IPS-11a (cell line): ENCODE data around the gene ZNF423.
"Not testable (repeated sequence)": the region's sequence is repeated elsewhere in the genome, so short reads cannot be mapped to it uniquely, and the experiment has no call there.

ENCODE experiments used
- H3K4me3 ChIP-seq: one replicate; pipeline ENCODE4 v1.5.1; 2013; ENCODE audit warnings: low read depth, low read length, control low read depth

ZNF423 gene

DNA sequence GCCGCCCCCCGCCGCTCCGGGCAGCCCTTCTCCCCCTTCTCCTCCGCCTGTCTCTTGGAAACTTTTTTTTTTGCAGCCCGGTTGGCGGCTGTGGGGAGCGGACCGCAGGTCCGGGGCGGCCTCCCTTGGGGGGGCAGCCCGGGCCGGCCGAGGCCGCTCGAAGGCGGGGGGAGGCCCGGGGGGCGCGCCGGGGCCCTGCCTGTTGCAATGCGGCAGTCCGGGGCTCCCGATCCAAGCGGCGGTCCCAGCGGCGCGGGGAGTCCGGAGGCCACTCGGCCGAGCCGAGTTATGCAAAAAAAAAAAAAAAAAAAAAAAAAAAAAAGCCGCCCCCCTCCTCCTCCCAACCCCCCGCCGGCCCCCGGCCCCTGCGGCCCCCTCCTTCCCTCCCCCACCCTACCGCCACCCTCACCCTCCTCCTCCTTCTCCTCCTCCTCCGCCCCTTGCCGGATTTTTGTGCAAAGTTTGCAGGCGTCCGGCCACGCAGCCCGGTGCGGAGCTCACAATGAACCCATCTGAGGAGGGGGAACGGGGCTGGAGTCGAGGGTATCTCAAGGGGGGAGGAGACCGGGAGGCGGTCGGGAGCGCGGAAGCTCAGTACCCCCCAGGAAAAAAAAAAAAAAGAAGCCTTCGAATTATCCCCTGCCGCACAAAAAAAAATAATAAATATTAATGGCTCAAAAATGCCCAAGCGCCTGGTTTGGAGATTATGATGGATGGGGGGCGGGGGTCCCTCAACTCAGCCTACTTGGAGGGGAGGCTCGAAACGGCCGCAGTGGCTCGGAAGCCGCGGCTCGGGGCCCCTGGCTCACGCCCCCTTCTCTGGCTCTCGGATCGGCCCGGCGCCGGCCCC is at the start of gene ZNF423:
ZNF423 (minus strand) TSS at position 291 of the 850 bp plus-strand sequence. CDS start 338 bp downstream, outside the sequence.
- peak within 1 kb of the TSS; percentile 61 for H3K4me3 ChIP-seq

DNA sequence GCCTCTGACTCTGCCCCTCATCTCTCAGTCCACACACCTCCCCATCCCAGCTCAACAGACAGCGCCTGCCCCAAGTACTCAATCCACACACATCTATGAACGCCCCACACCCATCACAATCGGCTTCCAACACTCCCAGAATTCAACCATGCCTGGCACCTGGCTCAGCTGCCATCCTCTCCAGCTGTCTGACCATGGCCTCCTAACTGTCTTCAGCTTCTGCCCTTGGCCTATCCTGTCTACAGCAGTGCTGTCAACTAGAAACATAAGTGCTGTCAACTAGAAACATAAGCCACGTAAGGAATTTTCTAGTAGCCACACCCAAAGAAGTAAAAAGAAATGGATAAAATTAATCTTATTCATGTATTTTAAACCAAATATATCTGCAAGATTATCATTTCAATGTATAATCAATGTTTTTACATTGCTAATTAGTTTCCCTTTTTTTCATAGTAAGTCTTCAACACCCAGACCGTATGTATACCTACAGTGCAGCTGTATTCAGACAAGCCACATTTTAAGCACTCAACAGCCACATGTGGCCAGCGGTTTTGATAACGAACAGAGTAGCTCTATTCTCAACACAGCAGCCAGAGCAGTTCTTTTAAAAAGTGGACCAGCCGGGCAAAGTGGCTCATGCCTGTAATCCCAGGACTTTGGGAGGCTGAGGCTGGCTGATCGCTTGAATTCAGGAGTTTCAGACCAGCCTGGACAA is 48.6 kb upstream of the ZNF423 start:
- H3K4me3 ChIP-seq = no peak overlapping the region

DNA sequence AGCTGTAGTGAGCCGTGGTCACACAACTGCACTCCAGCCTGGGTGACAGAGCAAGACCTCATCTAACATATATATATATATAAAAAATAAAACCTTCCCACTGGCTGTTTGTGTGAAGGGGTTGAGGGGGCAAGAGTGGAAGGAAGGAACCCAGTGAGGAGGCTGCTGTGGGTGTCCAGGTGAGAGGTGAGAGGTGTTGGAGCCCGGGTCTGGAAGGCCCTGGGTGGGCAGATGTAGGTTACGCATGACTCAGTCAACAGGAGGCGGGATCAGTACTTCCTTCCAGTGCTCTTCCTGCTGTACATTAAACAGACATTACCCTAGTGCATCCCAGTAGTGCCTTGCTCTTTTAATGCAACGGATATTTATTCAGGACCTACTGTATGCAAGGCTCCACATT is 47.0 kb upstream of the ZNF423 start:
- H3K4me3 ChIP-seq = no peak overlapping the region

DNA sequence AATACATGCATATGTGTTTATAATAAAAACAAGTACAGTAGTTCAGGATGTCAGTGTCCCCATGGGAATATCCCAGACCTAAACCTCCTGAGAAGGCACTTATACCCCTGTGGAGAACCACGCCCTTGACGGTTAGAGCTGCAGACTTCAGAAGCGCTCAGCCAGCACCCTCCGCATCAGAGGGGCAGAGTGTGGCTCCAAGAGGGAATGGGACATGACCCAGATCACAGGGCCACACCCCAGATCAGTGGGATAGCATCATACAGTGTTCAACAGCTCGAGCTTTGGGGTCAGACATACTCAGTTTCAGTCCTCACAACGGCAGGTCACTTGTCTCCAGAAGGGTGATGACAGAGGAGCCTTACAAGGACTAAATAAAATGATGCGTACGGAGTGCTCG is 45.8 kb upstream of the ZNF423 start:
- no peak overlapping the region for H3K4me3 ChIP-seq

DNA sequence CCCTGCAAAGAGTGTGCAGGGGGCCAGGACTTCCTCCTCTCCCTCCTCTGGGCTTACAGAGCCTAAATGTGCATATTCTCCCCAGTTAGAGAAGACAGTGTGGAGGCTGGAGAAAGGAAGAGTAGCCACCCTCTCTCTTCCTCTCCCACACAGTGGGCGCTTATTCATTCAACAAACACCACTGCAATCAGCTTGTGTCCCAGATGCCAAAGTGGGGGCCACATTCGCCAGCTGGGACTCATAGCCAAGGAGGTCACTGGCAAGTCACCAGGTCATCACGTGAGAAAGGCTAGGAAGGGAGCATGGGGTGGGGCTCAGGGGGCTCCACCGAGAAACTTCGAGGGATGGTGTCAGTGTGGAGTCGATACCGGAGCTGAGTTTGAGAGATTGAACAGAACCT is 45.0 kb upstream of the ZNF423 start:
- no peak overlapping the region for H3K4me3 ChIP-seq

DNA sequence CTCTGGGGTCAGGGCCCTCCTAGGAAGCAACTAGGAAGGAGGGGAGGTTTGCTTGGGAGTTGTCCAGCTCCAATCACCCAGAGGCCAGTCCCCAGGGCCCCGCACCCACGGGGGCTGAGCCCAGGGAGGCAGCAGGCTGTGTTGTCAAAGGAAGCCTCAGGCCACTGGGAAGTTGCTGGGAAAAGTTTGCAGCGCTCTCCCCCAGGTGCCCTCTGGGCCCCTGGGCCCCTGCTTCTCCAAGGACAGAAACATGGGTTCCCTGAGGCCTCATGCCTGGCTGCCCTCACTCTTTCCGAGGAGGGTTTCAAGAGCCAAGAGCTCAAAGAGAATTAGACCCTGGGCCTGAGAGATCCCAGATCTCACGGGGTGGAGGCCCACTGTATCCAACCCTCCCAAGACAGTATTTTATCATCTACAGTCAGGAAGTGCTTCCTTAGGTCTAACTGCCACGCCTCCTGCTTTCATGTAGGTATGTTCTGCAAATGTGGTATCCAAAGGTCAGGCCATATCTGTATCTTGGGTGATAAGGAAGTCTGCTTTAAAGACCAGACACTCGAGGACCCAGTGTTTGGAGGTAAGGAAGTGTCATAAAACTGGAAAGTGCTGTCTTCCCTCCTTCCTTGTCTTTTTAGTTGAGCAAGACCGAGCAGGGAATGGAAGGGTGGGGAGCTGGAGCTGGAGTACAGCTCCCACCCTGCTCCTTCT is 44.2 kb upstream of the ZNF423 start:
- H3K4me3 ChIP-seq = no peak overlapping the region

DNA sequence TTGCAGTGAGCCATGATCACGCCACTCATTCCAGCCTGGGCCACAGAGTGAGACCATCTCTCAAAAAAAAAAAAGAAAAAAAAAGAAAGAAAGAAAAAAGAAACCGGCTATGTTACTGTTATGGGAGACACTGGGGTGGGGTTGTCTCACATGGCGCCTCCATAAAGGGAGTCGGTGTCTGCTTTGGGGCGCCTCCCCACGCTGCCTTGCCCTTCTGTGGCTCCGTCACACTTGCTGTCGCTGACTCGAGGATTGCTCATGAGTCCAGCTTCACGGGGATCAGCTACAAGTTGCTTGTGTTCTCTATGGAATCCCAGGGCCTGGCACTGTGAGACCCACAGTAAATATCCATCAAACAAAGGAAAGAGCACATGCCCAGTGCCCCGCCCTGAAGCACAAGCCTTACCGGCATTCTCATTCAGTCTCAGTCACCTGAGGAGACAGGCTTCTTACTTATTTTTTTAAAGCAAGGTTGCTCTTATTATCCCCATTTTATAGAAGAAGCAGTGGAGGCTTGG is 40.6 kb upstream of the ZNF423 start:
- no peak overlapping the region for H3K4me3 ChIP-seq

DNA sequence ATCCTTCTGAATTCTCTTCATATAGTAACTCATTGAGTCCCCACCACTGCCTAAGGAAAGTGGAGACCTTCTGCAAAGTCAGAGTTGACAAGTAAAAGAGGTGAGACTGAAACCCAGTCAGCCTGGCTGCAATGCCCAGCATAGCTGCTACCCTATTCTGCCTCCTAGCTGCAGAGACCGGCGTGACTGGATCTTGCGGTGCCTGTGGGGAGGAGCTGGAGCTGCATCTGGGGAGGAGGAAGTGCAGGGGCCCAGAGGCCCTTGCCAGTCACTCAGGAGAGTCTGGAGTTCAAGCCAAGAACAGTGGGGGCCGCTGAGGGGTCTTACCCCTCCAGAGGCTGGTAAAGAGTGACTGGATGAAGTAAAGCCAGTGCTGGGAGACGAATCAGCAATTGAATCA is 35.0 kb upstream of the ZNF423 start:
- no peak overlapping the region for H3K4me3 ChIP-seq

DNA sequence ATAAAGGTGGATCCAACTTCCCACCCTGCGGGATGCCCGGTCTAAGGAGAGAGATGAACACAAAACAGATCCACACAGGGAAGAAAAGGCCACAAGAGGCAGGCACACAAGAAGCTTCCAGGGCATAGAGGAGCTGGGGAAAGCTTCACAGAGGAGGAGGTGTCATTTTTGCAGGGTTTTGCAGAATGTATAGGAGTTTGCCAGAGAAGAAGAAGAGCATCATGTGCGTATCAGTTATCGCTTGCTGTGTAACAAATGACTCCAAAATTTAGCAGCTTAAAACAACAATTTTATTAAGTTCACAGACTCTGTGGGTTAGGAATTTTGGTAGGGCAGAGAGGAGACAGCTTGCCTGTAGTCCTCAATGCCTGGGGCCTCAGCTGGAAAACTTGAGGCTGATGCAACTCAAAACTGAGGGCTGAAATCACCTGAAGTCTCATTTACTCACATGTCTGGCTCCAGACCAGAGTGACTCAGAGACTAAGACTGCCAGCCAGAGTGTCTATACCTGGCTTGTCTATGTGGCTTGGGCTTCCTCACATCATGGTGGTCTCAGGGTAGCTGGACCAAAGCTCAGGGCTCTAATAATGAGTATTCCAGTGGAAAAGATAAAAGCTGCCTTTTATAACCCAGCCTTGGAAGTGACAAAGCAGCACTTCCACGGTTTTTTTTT is 33.9 kb upstream of the ZNF423 start:
- H3K4me3 ChIP-seq = no peak overlapping the region

DNA sequence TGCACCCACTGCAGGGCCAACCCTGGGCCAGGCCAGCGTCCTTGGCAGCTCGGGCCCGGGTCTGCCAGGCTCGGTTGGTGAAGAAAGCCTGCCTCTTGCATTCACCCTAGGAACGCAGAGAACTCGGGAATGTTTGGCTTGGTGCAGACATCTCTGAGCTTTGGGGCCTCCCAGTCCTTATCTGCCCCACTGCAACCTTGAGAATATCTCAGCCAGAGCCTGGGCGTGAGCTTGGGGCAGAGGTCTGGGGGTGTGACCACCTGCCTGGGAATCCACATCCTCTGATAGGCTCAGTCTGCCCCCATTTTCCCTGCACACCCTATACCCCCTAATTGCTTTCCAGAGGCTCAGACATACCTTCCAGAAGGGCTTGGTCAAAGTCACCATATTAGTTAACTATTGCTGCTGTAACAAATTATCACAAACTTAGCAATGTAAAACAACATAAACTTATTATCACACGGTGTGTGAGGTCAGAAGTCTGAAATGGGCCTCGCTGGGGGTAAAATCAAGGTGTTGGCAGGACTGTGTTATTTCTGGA is 30.7 kb upstream of the ZNF423 start:
- H3K4me3 ChIP-seq = no peak overlapping the region

DNA sequence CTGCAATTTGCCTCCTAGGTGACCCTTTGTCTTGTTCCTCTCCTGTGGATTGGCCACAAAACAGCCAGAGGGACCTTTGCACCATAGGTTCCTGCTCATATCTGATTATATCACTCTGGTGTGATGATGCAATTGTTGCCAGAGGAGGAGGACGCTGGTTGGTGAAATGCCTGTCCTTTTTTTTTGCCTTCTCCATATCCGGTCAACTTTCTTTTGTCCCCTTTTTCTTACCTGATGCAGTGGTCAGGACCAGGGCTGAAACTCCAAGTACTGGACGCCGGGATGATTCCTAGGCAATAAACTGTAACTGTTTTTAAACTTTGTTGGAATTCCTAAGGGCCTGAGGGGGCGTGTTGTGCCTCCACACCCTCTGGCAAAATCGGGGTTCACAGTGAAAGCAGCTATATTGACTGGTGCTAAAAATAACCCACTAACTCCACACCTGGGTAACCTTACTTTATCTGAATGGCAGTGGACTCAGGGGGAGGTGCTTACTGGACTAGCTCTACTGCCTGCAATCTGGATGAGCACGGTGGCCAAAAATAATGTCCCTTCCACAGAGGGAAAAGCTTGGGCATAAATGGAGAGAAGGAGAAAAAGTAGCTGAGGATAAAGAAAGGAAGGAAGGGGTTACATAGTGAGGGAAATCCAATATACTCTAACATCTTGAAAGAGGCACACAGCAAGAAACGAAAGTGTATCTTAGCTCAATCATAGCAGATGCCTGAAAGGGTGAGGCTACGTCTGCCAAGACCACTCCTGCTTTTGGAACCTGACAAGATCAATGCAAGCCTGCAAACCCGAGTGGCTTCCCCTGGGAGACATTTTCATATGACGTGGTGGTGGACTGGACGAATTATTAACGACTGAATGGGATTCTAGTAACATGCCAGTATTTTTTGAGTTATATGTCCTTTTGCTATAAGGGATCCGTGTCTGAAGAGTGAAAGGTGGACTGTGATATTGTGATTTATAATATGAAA is 28.4 kb upstream of the ZNF423 start:
- no peak overlapping the region for H3K4me3 ChIP-seq

DNA sequence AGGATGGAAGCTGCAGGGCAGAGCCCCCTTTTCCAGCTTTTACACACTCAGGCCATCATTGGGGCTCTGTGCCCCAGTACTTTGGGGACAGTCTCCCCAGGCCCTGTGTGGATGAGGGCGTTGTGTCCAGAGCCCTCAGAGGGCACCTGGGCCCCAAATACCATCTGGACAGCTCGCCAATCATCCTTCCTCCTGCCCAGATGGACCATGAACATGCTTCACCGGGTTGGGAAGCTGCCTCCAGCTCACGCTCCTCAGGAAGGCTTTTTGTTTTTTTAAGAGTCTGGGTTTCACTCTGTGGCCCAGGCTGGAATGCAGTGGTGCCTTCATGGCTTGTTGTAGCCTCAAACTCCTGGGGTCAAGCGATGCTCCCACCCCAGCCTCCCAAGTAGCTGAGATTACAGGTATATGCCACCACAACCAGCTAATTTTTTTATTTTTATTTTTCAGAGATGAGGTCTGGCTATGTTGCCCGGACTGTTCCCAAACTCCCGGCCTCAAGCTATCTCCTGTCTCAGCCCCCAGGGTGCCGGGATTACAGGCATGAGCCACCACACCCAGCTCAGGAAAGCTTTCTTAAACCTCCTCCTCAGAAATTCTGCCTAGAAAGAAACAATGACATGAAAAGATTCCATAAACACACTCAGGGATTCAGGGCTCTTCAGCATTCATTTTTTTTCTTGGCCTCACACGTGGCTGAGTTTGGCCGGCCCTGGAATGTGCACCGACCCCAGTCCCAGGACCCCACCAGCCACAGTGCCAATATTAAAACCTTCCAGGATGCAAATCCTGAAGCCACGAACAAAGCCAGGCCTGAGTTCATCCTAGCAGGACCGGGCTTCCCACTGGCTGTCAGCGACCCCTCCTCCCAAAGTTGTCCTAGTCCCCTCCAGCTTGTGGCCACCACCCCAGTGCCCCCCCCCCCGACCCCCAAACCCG is 27.4 kb upstream of the ZNF423 start:
- no peak overlapping the region for H3K4me3 ChIP-seq

DNA sequence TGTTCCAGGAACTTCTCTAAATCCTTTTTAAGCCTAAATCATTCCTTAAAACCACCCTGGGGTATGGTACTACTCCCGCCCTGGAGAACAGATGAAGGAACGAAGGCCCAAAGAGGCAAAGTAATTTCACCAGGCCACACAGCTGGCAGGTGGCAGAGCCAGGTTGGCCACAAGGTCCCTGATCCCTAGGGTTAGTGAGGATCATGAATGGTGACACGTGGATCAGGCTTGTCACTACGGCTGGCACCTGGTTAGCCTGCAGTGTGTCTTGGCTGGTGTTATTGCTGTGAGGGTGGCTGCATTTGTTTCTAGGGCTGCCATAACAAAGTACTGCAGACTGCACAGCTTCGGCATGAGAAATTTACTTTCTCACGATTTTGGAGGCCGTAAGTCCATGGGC is 26.0 kb upstream of the ZNF423 start:
- no peak overlapping the region for H3K4me3 ChIP-seq

DNA sequence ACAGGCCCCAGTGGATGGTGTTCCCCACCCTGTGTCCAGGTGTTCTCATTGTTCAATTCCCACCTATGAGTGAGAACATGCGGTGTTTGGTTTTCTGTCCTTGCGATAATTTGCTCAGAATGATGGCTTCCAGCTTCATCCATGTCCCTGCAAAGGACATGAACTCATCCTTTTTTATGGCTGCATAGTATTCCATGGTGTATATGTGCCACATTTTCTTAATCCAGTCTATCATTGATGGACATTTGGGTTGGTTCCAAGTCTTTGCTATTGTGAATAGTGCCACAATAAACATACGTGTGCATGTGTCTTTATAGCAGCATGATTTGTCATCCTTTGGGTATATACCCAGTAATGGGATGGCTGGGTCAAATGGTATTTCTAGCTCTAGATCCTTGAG is 22.6 kb upstream of the ZNF423 start:
- H3K4me3 ChIP-seq = not testable (repeated sequence)

DNA sequence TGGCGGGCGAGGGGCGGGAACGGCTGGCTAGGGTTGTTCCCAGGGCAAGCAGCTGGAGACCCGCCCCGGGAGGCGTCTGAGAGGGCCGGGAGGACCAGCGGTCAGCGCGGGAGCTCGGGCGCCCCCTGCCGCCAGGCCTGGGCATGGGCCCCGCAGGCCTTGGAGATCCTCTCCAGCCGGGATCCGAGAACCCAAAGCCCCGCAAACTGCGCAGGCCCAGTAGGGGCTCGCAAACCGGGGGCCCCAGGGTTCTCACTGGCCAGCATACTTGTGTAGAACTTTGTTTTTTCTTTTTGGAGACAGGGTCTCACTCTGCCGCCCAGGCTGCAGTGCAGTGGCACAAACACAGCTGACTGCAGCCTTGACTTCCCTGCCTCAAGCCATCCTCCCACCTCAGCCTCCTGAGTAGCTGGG is 20.8 kb upstream of the ZNF423 start:
- no peak overlapping the region for H3K4me3 ChIP-seq

DNA sequence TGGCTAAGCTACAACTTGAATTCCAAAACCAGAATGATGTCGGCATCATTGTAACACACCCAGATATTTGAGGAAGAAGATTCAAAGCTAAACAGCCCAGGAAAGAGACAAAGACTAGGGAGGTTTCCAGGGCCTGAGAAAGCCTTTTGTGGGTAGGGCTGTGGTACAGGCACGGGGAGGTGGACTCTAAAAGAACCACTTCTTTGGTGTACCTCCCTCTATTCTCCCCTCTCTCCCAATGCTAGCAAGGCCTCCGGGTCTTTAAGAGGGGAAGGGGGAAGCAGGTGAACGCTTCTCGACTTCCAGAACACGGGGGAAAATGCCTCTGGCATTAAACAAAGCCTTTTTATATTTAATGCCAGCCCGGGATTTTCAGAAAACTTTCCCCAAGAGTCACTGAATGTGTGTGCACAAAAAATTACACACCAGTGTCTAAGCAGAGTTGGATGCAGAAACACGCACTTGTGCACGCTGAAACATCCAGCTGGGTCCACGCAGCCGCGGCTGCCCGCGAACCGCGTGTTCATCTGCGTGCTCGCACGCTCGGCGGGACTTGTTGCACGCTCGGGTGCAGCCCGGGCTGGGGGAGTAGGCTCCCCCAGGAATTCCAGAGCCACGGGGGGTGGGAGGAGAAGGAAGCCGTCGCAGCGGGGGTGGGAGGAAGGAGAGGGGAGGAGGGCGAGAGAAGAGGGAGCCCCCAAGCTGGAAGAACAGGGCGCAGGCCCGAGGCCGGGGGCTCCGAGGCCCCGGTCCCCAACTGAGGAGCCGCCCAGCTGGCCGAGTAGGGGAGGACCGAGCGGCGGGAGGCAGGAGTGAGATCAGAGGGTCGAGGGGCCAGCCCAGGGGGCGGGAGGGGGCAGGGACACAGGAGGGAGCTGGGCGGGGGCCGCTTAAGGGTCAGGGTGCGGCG is 20.1 kb upstream of the ZNF423 start:
- H3K4me3 ChIP-seq = peak overlapping the region; percentile 24

DNA sequence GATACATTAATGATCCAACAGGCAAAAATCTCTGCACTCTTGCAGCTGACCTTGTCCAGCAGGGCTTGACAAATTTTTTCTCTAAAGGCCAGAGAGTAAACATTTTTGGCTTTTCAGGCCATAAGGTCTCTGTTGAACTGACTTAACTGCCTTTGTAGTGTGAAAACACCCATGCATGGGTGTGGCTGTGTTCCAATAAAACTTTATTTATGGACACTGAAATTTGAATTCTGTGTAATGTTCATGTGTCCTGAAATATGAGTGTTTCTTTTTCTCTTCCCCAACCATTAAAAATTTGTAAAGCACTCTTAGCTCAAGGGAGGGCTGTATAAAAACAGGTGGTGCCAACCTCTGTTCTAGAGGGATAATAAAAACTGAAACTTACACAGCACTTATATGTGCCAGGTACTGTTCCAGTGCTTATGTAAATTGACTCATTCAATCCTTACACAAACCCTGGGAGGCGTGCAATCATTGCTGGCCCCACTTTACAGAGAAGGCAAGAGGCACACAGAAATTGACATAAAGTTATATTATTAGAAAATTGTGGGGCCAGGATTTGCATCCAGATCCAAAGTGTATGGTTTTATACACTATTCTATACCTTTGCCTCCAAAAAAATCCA is 18.8 kb upstream of the ZNF423 start:
- H3K4me3 ChIP-seq = no peak overlapping the region
